AG04449 (cell line): ENCODE results near the gene BTC.
"Not testable (repeated sequence)": the region's sequence is repeated elsewhere in the genome, so short reads cannot be mapped to it uniquely, and the experiment has no call there.

Experiments
- CTCF ChIA-PET: fragments of 350-600 bp; formaldehyde crosslinking; extraction: SDS; loops from one replicate; lab custom pipeline; 2021; ENCODE audit warnings: antibody characterized with exemption; lab: Yijun Ruan, JAX
- POLR2A ChIA-PET: fragments of 400-600, 350-600 bp; formaldehyde crosslinking; extraction: SDS; loops from one replicate; lab custom pipeline; 2020; ENCODE audit warnings: antibody characterized with exemption, inconsistent platforms; lab: Yijun Ruan, JAX
- DNase-seq: peaks from one replicate; pipeline ENCODE4 v3.0.0-alpha.2; 2010; ENCODE audit warnings: low read depth, low spot score
- H3K4me3 ChIP-seq: 2 replicates; pipeline ENCODE4 v1.5.1; 2011; ENCODE audit warnings: low read depth, mild to moderate bottlenecking, control low read depth, low read length
- TF ChIP-seq, protein P1 (sequence below): IDR thresholded peaks from one replicate; pipeline ENCODE4 v1.5.1; 2011; ENCODE audit warnings: mild to moderate bottlenecking, moderate library complexity, low read length, control low read depth, inconsistent platforms; ENCODE audit not compliant: insufficient read depth; ENCODE audit errors: missing control alignments

BTC gene

DNA sequence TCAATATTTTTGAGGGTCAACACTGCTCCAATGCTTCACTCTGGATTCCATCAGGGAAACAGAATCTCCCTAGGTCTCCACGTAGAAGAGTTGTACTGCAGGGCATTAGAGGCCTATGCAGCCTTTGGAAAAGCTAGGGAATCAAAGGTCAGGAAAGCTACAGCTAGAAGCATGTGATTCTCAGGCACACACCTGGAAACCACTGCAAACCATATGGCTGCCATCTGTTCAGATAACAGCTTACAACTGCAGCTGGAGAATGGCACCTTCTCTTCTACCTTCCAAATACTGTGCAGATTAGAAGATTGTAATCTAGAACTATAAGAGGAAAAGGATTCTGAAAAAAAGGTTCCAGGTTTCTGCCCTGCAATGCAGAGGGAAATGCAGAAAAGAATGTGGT is 60.6 kb downstream of the BTC start:
- DNase-seq = no peak
- no peak overlapping the region for H3K4me3 ChIP-seq
- TF ChIP-seq, protein P1, sequence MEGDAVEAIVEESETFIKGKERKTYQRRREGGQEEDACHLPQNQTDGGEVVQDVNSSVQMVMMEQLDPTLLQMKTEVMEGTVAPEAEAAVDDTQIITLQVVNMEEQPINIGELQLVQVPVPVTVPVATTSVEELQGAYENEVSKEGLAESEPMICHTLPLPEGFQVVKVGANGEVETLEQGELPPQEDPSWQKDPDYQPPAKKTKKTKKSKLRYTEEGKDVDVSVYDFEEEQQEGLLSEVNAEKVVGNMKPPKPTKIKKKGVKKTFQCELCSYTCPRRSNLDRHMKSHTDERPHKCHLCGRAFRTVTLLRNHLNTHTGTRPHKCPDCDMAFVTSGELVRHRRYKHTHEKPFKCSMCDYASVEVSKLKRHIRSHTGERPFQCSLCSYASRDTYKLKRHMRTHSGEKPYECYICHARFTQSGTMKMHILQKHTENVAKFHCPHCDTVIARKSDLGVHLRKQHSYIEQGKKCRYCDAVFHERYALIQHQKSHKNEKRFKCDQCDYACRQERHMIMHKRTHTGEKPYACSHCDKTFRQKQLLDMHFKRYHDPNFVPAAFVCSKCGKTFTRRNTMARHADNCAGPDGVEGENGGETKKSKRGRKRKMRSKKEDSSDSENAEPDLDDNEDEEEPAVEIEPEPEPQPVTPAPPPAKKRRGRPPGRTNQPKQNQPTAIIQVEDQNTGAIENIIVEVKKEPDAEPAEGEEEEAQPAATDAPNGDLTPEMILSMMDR = no peak
- ChIA-PET POLR2A (no interaction called here), CTCF (no interaction called here)

DNA sequence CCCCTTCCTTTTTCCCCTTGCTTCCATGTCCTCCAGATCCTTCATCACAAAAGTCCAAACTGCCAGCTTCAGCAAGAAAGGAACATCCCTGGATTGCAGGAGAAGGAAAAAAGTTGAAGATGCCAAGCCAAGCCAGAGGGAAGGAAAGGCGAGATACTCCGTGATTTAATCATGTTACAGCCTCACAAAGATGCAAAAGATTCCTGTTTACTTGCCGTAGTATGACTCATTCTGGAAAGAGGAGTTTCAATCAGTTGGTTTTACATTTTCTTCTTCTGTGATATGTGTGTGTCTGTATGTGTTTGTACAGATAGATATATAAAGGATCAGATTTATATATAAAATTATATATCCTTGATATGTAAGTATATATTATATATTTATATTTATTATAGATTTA is 69.3 kb downstream of the BTC start:
- TF ChIP-seq, protein P1 = no peak
- no peak overlapping the region for H3K4me3 ChIP-seq
- CTCF ChIA-PET = no interaction called here
- POLR2A ChIA-PET = no interaction called here
- no peak for DNase-seq

DNA sequence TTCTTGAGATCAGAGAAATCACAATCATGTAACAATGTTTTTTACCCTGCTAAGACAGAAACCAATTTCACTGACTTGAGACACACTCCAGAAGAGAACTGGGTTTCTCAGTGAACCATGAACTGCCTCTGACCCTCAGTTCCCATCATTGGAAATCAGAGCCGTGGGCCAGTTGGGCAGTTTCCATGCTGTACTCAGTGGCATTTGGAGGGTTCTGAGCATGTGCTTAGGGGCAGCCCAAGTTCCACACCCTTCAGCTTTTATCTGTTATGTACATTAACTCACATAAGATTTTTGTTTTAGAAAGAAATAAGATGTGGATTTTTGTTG is 77.9 kb downstream of the BTC start:
- H3K4me3 ChIP-seq = no peak overlapping the region
- TF ChIP-seq, protein P1 = no peak
- CTCF ChIA-PET = no interaction called here
- DNase-seq = no peak
- POLR2A ChIA-PET = no interaction called here

DNA sequence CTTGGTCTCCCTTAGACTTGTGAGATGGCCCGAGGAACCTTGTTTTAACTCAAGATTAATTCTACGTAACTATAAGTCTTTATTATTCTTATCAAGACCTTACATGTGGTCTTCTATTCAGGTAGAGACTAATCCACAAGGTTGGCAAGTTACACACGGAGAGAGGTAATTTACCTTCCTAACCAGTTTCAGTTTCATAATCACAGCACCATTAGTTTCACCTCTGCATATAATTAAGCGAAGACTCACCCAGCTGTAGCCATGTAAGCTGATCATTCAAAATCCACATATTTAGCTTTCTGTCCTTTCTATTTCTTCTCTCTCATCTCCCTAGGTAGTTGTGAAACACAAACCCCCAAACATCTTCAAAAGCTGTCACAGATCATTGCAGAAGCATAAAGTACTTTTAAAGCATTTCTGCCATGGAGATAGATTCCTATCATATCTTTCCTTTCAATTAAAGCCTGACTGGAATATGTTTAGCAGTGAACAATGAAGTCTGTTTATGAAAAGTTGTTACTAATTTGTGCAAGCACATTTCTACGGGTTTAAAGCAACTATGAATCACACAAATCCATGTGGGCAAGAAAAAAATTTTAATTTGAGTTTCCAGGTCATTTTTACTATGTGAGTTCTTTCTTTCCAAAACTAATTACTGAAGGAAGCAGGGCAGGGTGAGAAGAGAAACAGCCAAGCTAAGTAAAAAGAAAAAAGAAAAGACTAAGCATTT is 78.5 kb downstream of the BTC start:
- CTCF ChIA-PET = no interaction called here

DNA sequence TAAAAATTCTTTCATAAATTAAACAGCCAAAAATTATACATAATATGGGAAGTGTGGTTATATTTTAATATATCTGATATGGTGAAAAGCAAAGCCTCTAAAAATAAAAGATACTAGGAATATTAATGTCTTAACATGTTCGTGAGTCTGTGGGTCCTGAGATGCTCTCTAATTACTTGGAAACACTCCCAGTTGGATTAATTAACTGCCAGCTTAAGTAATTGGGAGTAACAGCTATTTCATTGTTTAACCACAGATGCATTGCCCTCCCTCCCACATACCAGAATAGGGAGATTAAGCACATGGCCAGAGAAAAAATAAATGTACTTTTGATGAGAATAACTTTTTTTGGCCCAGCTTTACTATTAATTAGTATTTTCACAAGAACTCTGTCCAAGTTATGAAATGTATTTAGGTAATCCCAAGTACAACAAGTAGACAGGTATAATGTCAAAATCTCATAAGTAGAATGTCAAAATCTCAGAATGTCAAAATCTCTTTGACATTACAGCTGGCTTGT is 79.7 kb downstream of the BTC start:
- DNase-seq = no peak
- no peak overlapping the region for H3K4me3 ChIP-seq
- ChIA-PET POLR2A (no interaction called here), CTCF (no interaction called here)
- TF ChIP-seq, protein P1 = no peak

More for the DNA sequence above, 78.5 kb downstream of the BTC start:
- H3K4me3 ChIP-seq = no peak overlapping the region
- POLR2A ChIA-PET = no interaction called here
- TF ChIP-seq, protein P1 = no peak
- no peak for DNase-seq

DNA sequence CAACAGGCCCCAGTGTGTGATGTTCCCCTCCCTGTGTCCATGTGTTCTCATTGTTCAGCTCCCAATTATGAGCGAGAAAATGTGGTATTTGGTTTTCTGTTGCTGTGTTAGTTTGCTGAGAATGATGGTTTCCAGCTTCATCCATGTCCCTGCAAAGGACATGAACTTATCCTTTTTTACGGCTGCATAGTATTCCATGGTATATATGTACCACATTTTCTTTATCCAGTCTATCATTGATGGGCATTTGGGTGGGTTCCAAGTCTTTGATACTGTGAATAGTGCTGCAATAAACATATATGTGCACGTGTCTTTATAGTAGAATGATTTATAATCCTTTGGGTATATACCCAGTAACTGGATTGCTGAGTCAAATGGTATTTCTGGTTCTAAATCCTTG is 86.2 kb downstream of the BTC start:
- DNase-seq, H3K4me3 ChIP-seq, POLR2A ChIA-PET, CTCF ChIA-PET: not testable (repeated sequence)
